ENCODE data around the gene GCLC.

GCLC gene

DNA sequence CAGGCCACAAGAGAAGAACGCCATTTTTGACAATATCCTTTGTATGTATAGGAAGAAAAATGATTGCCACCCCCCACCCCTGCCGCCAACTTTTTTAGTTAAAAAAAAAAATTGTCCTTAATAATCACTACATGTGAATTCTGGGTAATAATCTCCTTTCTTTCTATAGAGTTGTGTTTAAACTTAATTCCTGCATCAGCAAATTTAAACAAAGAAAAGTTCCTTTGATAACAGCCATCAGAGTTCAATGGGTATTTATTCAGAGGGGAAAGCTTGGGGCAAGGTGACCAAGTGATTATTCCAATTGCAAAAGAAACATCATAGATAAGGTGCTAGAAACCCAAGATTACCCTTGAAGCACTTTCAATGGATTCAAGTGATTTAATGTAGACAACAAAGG, 47.0 kb downstream of the GCLC start:
- TF ChIP-seq, protein P1, sequence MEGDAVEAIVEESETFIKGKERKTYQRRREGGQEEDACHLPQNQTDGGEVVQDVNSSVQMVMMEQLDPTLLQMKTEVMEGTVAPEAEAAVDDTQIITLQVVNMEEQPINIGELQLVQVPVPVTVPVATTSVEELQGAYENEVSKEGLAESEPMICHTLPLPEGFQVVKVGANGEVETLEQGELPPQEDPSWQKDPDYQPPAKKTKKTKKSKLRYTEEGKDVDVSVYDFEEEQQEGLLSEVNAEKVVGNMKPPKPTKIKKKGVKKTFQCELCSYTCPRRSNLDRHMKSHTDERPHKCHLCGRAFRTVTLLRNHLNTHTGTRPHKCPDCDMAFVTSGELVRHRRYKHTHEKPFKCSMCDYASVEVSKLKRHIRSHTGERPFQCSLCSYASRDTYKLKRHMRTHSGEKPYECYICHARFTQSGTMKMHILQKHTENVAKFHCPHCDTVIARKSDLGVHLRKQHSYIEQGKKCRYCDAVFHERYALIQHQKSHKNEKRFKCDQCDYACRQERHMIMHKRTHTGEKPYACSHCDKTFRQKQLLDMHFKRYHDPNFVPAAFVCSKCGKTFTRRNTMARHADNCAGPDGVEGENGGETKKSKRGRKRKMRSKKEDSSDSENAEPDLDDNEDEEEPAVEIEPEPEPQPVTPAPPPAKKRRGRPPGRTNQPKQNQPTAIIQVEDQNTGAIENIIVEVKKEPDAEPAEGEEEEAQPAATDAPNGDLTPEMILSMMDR (conservative IDR thresholded peaks at IDR 0.05): no peak
- no peak overlapping the region for H3K27ac ChIP-seq

DNA sequence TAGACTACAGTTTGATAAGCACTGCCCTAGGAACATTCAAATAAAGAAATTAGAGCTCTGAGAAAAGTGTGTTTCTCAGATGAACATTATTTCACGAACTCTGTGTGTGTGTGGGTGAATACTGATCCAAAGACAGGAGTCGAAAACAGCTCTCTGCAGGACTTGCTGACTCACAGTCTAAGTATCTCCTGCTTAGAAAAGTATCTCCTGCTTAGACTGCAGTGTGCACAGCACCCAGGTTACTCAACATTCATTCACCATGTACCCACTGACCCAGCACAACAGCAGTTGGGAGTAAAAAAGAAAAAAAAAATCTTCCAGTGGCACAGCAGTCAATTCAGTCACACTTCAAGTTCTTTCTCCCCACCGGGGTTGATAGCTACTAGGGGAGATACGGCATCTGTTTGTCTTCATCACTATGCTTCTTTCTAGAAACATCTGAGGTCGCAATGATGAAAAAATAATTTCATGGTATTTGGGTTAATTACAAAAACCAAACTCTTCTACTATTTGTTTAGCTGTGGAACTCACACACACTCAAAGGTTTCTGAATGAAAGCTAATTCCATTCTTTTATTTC, 48.0 kb downstream of the GCLC start:
- TF ChIP-seq, protein P1 (conservative IDR thresholded peaks at IDR 0.05): no peak
- H3K27ac ChIP-seq: no peak overlapping the region

DNA sequence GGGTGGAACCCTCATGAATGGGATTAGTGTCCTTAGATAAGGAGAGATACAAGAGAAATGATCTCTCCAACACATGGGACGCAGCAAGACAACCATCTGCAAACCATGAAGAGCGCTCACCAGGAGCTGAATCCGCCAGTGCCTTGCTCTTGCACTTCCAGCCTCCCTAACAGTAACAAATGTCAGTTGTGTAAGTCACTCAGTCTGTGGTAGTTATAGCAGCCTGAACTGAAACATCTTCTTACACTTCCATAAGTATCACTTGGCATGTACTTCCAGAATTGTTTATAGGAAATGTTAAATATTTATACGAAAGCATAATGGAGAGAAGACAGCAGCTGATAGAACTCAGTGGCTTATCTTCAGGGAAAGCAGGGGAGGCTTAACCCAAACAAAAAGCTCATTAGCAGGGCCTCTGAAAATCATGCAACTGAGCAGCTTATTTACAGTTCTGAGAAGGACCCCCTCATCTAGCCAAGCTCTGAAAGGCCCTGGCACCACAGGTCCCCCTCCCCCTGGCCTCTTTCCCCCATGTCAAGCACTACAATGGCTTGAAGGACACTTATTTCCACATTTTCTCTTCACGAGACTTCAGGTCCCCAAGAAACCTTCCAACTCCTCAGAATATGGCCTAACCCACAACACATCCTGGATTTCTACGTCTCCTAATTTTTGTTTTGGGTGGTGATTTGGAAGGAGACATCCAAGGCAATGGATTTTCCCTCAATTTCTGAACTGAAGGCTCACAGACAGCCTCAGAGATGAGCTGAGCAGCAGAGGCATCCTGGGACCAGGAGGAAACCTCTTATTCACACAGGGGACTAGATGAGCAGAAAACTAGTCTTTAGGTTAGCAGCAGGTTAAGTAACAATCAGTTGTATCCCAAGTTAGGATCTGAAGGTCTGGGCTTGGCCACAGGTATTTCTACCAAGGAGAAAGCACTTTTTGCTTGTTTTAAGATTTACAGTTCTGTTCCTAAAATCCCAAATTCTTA, 49.1 kb downstream of the GCLC start:
- TF ChIP-seq, protein P1 (conservative IDR thresholded peaks at IDR 0.05): no peak

DNA sequence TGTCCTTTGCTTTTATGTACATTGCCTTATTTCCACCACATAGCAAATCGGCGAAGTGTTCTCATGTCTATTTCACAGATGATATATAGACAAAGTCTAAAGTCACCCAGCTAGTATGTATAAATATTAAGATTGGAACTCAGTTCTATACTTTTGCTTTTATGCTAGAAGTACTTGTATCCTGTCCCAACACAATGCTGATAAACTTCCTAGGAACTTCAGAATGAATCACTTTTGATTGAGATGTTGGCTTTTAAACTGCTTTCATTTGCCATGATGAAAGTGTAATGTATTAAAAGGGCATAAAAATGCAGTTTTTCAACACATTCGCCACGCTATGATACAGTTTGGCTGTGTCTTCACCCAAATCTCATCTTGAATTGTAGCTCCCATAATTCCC, 50.8 kb downstream of the GCLC start:
- no peak overlapping the region for H3K27ac ChIP-seq
- TF ChIP-seq, protein P1 (conservative IDR thresholded peaks at IDR 0.05): no peak

More for the DNA sequence above, 49.1 kb downstream of the GCLC start:
- no peak overlapping the region for H3K27ac ChIP-seq

DNA sequence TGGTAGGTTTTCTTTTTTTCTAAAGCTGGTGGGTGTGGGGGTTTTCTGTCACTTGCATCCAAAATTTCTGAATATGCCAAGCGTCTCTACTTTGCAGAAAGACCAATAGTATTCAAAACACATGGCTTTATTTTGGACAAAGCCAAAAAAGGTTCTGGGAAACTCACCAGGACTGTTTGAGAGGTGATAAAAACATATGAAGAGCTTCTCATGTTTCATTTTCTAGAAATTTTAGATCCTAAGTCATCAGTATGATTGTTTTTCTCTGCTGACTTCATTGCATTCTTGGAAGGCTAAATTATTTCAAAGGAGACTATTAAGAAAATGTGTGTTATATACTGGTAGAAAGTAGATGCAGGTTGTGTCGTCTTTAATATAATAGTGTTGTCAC, 51.3 kb downstream of the GCLC start:
- H3K27ac ChIP-seq: 0 out of 2 replicates have a peak overlapping the region, but pooled peaks have one; percentile 30
- TF ChIP-seq, protein P1 (conservative IDR thresholded peaks at IDR 0.05): no peak

DNA sequence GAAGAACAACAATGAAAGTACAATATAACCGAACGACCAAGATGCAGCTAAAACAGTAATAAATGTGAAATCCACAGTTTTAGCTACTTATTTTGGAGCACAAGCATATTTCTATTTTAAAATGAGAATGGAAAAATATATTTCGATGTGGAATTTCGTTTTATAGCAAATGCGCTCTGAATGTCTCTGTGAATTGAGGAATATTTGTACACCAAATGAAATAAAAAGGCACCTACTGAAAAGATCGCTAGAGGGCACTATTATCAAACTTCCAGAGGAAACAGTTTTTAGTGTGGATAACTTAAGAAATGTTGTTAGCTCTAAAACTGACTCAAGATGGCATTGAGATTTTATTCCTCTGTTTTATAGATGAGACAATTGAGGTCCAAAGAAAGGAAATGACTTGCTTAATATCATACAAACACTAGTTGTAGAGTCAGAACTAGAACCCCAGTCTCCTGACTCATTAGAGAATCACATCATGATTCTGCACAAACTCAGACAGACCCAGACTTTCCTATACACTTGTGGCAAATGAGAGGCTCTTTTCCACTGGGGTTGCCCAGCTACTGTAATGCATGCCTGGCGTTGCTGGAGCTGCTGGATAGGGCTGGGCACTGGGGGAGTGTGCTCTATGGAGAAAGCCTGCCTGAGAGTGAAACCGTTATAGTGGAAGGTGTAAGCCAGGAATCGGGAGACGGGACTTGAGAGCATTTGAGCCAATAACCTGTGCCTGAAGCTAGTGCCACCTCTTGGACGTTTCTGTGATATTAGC, 51.9 kb downstream of the GCLC start:
- 0 out of 2 replicates have a peak overlapping the region, but pooled peaks have one; percentile 30 for H3K27ac ChIP-seq
- TF ChIP-seq, protein P1 (conservative IDR thresholded peaks at IDR 0.05): peak; percentile 85

DNA sequence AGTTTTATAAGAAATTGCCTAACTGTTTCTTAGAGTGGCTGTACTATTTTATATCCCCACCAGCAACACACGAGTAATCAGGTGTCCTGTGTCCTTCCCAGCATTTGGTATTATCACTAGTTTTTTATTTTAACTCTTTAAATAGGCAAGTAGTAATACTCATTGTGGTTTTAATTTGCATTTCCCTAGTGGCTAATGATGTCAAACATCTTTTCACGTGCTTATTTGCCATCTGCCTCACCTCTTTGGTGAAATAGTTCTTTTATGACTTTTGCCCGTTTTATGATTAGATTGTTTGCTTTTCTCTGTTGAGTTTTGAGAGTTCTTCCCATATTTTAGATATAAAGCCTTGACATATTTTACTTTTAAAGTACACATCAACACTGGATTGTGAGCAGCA, 57.8 kb downstream of the GCLC start:
- TF ChIP-seq, protein P1 (conservative IDR thresholded peaks at IDR 0.05): no peak
- no peak overlapping the region for H3K27ac ChIP-seq
